Purkinje cell (primary cell): ENCODE data around the gene ANKMY1. TPM values are rescaled to one million over a fixed set of nuclear protein-coding genes. Genes with fewer than 3 reads are reported as not detected.

Experiments
- polyA plus RNA-seq: library from polyadenylated mRNA; unstranded; fragments of >200 nt; fragmentation: Nextera tagmentation; gene quantifications from 2 replicates; pipeline ENCODE4 v1.2.1, GENCODE V29; 2014

The ANKMY1 gene
- 0.95 and 1.5 TPM in 2 replicates for polyA plus RNA-seq

GRCh38 chr2:240557808-240558207, at the start of gene ANKMY1:
ANKMY1 (minus strand) TSS chr2:240557988; CDS start chr2:240557335, 653 bp downstream.

GRCh38 chr2:240586198-240586918, 28.6 kb upstream of the ANKMY1 start, which contains the start of gene CAPN10:
CAPN10 (plus strand) TSS chr2:240586734; CDS start chr2:240586912, 178 bp downstream.

GRCh38 chr2:240567872-240568677, 10.3 kb upstream of the ANKMY1 start, which contains the start of gene RNPEPL1:
RNPEPL1 (plus strand) TSS chr2:240568484; CDS start chr2:240568587, 103 bp downstream.

GRCh38 chr2:240560084-240560479, 2.3 kb upstream of the ANKMY1 start, which contains the start of gene DUSP28:
DUSP28 (plus strand) TSS chr2:240560357; CDS start chr2:240560685, 328 bp downstream.

GRCh38 chr2:240435457-240435947, 122.3 kb downstream of the ANKMY1 start, which contains the start of gene GPC1:
GPC1 (plus strand) TSS chr2:240435663; CDS start chr2:240435919, 256 bp downstream.

Other genes starting within 250 kb of the ANKMY1 start
- gene GPC1, start 122.3 kb downstream of the ANKMY1 start, polyA plus RNA-seq, result 0.13 and 1.8 TPM in 2 replicates
- gene DUSP28, start 2.4 kb upstream of the ANKMY1 start, polyA plus RNA-seq, result 15.1 and 23.7 TPM in 2 replicates
- 0.19 and 0.25 TPM in 2 replicates for gene RNPEPL1, start 10.5 kb upstream of the ANKMY1 start, polyA plus RNA-seq
- gene CAPN10, start 28.7 kb upstream of the ANKMY1 start, polyA plus RNA-seq, result 0.90 and 1.5 TPM in 2 replicates
- gene GPR35, start 67.5 kb upstream of the ANKMY1 start, polyA plus RNA-seq, result not detected in 2 replicates
- gene AQP12B, start 124.9 kb upstream of the ANKMY1 start, polyA plus RNA-seq, result not detected in 2 replicates
- gene AQP12A, start 133.9 kb upstream of the ANKMY1 start, polyA plus RNA-seq, result not detected in 2 replicates